NCI-H128 (cell line): Measurements from ENCODE around the gene MNAT1.
"Not testable (repeated sequence)": the region's sequence is repeated elsewhere in the genome, so short reads cannot be mapped to it uniquely, and the experiment has no call there.

Experiments used
- DNase-seq: peaks from one replicate; lab custom pipeline; 2025; ENCODE audit not compliant: unreplicated experiment; lab: John Stamatoyannopoulos, UW

MNAT1 gene

DNA sequence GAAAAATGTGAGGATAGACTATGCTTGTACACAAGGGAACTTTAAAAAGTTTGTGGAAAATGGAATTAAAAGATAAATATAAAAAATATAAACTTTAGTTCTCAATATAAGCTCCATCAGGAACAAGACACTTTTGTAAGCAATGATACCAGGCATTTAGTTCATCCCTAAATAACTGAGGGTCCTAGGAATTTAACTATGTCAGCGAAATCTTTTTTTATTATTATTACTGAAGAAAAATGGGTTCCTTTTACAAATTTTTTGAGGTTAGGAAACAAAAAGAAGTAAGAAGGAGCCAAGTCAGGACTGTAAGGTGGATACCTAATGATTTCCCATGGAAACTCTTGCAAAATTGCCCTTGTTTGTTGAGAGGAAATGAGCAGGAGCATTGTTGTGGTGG is 143.6 kb downstream of the MNAT1 start:
- no peak for DNase-seq

DNA sequence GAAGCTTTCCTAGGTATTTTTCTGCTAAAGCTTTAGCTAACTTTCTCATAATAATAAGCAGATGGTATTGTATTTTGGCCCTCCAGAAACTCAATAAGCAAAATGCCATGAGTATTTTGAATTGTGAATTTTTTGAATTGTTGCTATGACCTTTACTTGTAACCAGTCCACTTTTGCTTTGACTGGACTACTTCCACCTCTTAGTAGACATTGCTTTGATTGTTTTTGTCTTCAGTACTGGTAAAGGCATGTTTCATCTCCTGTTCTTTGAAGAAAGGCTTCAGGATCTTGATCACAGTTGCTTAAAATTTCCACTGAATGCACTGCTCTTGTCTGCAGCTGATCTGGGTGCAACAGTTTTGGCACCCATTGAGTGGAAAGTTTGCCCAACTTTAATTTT is 144.0 kb downstream of the MNAT1 start:
- no peak for DNase-seq

DNA sequence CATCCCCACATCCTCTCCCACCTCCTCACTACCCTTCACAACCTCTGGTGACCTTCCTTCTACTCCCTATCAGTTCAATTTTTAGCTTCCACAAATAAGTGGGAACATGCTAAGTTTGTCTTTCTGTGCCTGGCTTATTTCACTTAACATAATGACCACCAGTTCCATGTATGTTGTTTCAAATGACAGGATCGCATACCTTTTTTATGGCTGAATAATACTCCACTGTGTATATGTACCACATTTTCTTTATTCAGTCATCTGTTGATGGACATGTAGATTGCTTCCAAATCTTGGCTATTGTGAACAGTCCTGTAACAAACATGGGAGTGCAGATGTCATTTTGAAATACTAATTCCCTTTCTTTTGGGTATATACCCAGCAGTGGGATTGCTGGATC is 147.7 kb downstream of the MNAT1 start:
- no peak for DNase-seq

DNA sequence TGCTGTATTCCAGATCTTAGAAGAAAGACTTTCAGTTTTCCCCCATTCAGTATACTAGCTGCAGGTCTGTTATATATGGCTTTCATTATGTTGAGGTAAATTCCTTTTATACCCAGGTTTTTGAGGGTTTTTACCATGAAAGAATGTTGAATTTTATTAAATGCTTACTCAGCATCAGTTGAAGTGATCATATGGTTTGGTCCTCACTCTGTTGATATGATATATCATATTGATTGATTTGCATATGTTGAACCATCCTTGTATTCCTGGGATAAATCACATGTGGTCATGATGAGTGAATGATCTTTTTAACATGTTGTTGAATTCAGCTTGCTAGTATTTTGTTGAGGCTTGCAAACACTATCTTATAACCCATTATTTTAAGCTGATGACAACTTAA is 149.6 kb downstream of the MNAT1 start:
- no peak for DNase-seq

DNA sequence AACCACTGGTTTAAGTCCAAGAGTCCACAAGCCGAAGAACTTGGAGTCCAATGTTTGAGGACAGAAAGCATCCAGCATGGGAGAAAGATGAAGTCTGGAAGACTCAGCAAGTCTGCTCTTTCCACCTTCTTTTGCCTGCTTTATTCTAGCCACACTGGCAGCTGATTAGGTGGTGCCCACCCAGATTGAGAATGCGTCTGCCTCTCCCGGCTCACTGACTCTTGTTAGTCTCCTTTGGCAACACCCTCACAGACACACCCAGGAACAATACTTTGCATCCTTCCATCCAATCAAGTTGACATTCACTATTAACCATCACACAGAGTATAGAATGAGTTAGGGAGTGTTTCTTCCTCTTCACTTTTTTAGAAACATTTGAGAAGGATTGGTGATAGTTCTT is 156.1 kb downstream of the MNAT1 start:
- DNase-seq = not testable (repeated sequence)

DNA sequence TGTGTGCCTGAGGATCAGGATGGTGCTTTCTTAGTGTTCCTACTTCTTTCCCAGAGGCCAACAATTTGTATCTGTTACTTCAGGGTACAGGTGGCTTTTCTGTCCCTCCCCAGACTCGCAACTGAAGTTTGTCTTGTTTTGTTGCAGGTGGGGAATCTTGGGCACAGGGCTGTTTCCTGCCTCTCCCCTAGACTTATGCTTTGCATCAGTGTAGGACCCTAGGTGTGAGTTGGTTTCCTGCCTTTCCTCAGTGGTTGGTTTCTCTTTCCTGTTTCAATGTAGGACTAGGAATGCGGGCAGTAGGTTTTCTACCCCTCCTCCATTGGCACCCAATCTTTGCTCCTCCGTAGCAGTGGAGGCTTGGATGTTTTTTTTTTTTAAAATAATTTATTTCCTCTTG is 159.3 kb downstream of the MNAT1 start:
- no peak for DNase-seq

DNA sequence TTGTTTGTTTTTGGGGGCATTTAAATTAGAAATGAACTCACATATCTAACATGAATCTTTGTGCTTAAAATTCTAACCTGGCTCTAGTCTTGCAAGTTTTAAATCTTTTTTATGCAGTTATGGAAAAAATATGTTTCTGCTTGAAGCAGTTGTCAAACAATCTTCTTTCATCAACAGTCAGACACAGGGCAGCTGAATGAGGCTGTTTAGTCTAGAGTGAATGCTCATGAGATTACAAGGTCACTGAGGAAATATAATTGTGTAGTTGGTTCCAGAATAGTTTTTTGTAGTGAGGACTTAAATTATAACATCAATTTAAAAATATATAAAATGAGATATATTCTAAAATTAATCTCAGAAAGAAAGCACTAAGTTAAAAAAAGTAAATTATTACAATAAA is 169.8 kb downstream of the MNAT1 start:
- no peak for DNase-seq

DNA sequence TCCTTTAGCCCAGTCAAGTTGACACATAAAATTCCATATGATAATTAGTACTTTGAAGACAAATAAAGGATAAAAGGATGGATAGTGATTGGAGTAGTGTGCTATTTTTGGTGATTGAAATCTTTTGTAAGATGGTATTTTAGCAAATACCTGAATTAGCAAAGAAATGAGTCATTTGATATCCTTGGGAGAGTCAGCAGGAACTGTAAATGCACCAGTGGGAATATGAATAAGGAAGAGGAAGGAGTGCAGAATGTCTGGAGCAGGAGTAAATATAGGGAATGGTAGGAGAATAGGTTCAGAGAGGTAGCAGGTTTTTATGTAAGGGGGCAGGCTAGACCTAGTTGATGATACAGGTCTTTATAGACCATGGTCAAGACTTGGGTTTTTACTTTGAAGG is 171.4 kb downstream of the MNAT1 start:
- no peak for DNase-seq

DNA sequence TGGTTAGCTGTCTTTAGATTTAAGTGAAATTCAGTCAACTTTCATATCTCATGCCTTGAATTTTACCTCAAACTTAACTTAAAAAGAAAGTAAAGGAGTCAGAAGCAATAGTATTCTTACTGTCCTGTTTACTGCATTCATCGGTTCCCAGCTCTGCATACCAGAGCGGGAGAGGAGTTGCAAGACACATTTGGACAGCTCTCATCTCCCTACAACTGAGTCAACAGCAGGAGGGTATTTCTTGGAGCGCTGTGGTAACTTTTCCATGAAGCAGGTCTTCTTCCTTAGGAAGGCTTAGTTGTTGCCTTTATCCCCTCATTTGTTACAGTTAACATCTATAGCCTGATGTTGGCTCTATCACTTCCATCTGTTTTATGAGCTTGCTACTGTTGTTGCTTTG is 181.2 kb downstream of the MNAT1 start:
- no peak for DNase-seq

DNA sequence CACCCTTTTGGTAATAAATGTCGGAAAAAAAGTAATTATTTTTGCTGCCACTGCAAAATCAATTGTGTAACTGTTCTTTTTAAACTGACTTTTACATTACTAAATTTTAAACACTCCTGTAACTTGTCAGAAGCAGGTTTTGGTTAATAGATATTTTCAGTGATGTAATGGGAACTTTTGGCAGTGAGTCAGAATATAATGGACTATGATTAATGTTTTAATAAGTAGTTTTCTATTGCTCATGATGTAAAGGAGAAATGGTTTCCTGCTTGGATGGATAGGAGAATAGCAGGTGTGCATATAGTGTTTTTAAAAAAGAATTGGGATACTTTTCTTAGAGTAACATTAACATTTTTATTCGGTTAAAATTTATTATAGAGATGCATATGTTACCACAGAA is 187.5 kb downstream of the MNAT1 start:
- DNase-seq = no peak

DNA sequence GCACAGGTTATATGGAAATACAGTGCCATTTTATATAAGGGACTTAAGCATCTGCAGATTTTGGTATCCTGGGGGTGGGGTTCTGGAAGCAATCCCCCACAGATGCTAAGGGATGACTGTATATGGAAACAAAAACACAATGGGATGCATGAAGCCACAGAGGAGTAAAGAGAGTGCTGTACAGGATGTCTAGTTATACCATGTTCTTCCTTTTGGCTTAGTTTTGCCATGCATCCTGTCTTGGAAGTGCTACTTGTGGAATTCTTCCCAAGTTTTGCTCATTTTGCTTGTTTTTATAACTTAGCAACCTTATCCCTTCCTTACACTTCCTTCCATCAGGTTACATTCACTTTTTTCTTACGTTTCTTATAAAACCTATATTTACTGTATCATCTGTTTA is 190.7 kb downstream of the MNAT1 start:
- DNase-seq = no peak

DNA sequence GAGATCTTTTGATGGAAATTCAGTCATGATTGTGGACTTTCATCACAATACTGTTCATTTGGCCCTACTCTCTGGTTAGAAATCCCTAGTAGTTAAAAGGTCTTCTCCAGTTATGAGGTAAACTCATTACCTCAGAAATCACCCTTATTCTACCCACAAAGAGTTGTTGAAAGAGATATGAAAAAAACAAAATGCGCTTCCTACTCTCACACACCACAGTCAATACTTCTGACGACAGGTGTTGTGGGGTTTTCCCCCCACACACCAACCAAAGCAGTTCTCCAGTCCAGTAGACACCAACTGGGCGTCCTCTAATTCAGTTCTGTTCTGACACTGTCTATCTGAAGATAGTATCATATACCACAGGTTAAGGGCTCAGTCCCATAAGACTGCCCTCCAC is 191.4 kb downstream of the MNAT1 start:
- no peak for DNase-seq

DNA sequence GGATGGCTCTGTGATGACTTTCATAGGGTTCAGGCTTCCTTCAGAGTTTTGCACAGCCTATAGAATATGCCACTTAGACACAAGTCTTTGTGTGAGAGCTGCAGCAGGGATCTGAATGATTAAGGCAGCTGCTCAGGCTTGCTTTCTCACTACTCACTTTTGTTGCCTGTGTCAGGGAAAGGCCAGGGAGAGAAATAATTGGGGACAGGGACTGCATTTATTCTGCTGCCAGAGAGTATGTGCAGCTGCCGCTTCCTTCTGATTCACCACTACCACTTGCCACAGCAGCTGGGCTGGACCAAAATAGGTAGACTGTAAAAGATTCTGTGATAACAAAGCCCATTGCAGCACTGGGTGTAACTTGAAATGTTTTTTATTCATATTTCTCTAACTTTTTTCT is 196.7 kb downstream of the MNAT1 start:
- DNase-seq = no peak

DNA sequence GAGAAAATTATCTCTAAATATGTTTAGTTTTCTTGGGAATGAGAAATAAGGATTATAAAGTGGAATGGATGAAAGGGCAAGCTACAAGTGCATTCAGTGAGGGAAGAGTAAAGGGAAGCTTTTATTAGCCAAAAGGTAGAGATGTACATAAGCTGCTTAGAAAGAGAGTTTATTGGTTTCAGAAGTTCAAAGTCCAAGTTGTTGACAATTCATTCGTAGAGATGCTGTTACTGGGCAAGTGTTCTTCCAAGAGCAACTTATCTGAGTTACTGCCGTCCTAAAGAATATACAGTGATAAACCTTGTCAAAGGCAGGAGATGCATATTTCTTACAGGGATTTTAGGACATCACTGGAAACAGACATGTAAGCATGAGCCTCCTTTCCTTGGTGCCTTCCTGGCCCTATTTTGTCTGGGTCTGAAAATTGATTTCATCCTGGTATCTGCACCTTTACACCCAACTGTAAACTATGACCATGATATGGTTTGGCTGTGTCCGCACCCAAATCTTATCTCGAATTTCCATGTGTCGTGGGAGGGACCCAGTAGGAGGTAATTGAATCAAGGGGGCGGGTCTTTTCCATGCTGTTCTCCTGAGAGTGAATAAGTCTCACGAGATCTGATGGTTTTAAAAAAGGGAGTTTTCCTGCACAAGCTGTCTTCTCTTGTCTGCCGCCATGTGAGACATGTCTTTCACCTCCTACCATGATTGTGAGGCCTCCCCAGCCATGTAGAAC is 199.5 kb downstream of the MNAT1 start:
- DNase-seq = no peak

DNA sequence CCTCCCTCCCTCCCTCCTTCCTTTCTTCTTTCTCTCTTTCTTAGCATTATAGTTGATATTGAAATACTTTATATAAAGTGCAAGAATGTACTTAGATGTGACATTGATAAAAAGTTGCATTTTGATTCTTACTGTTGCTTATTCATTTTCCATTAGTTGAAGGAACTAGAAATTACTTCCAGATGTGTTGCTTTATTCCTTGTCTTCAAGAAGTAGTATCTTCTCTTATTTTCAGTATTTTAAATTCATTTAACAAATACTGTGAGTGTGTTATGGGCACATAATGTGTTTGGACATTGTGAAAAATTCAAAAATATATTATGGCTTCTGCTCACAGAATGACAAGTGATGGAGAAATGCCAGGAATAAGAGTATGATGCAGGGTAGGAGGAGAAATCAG is 200.8 kb downstream of the MNAT1 start:
- no peak for DNase-seq

DNA sequence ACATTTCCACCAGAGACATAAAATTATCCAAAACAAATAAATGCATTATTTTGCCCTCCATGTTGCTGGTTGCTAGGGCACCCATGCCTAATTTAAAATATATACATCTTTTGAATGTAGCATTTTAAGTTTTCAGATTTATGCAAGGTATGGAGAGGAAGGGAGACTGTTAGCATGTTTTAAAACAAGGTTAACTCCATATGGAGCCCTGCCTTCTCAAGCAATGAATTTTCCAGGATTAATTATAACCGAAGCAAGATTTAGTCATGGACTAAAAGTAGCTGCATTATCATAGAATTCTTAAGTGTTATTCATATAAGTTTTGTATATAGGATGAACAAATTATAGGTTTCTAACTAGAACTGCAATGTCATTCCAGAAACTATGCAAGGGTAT is 209.1 kb downstream of the MNAT1 start:
- DNase-seq = no peak

DNA sequence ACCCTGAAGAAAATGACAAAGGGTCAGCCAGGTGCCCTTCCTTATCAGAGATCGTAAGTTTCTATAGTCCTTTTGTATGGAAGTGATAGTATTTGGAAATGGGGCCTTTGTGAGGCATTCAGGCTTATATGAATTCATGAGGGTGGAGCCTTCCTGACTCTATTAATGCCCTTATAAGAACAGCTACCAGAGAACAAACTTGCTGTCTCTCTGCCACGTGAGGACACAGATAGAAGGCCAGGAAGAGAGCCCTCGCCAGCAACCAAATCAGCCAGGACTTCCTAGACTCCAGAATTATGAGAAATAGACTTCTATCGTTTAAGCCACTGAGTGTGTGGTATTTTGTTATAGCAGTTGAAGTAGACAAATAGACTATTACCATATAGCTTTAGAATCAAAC is 209.6 kb downstream of the MNAT1 start:
- DNase-seq = no peak

DNA sequence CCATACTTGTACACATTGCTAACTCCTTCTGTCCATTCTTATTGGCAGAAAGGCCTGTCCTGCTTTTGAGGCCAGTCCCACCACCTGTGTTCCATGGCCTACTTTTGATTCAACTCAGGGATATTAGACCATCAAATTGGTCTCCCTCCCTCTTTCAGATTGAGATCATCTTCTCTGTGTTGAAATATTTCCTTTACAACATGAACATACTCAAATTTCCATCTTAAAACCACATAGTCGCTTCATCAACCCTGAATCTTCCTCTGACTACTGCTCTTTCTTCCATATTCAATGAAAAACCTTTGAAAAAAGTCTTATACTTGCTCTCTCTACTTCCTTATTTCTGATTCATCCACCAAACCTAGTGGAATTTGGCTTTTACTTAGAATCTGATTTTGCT is 211.4 kb downstream of the MNAT1 start:
- no peak for DNase-seq

DNA sequence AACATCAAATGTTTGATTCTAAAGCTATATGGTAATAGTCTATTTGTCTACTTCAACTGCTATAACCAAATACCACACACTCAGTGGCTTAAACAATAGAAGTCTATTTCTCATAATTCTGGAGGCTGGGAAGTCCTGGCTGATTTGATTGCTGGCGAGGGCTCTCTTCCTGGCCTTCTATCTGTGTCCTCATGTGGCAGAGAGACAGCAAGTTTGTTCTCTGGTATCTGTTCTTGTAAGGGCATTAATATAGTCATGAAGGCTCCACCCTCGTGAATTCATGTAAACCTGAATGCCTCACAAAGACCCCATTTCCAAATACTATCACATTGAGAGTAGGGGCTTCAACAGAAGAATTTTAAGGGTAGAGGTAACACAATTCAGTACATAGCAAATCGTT is 212.2 kb downstream of the MNAT1 start:
- no peak for DNase-seq

DNA sequence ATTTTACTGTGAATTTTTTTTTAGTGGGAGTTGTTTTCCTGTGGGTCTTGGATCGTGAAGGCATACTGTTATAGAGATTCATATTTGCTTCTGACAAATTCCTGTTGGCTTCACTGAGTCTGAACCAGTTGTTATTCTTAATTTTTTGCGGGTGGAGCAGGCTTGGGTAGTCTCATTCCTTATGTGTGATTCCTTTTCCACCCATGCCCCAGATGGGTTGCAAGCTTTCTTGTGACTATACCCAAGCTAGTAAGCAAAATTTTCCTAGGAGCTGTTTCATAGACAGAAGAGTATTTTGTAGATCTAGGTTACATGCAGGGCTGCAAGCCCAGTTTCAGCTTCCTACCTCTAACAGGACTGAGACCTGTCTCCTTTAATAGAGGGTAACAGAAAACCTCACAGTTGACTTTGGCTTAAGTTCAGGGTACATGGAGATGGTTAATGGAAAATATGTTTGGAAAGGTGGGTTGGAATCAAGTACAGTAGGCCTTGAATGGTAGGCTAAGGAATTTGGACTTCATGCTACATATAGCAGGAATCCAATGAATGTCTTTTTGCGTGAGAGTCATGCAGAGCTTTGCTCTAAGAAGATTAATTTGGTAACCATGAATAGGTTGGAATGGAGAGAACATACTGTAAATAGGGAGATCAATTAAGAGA is 217.3 kb downstream of the MNAT1 start:
- DNase-seq = no peak

DNA sequence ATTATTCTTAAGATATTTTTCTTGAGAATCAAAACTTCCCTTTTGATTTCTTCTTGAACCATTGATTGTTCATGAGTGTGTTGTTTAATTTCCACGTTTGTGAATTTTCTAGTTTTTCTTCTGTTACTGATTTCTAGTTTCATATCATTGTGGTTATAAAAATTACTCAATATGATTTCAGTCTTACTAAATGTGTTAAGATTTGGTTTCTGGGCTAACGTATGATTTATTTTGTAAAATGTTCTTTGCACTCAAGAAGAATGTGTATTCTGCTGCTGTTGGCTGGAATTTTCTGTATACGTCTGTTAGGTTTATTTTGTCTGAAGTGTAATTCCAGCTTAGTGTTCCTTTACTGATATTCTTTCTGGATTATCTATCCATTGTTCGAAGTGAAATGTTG is 221.6 kb downstream of the MNAT1 start:
- no peak for DNase-seq

DNA sequence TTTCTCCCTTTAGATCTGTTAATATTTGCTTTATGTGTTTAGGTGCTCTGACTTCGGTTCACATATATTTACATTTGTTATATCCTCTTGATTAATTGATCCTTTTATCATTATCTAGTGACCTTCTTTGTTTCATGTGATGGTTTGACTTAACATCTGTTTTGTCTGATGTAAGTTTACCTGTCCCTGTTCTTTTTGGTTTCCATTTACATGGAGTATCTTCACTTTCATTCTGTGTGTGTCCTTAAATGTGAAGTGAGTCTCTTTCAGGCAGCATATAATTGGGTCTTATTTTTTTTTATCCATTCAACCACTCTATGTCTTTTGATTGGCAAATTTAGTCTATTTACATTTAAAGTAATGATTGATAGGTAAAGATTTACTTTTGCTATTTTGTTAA is 222.1 kb downstream of the MNAT1 start:
- no peak for DNase-seq

DNA sequence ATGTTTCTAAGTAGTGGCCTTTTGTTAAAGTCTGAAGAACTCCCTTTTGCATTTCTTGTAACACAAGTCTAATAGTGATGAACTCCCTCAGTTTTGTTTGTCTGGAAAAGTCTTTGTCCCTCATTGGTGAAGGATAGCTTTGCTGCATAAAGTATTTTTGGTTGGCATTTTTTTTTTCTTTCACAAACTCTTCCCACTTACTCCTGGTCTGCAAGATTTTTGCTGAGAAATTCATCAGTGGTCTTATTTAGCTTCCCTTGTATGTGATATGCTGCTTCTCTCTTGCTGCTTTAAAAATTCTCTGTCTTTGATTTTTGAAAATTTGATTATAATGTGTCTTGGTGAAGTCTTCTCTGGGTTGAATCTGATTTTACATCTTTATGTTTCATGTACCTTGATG is 223.6 kb downstream of the MNAT1 start:
- no peak for DNase-seq
